Cortex of kidney (tissue), 1 donor: ENCODE measurements around the gene MYOG.

Experiments used
- DNase-seq: peaks from one replicate; lab custom pipeline; 2025; lab: John Stamatoyannopoulos, UW

The MYOG gene

GRCh38 chr1:203046984-203047630, 38.7 kb downstream of the MYOG start:
- DNase-seq: no peak

DNA sequence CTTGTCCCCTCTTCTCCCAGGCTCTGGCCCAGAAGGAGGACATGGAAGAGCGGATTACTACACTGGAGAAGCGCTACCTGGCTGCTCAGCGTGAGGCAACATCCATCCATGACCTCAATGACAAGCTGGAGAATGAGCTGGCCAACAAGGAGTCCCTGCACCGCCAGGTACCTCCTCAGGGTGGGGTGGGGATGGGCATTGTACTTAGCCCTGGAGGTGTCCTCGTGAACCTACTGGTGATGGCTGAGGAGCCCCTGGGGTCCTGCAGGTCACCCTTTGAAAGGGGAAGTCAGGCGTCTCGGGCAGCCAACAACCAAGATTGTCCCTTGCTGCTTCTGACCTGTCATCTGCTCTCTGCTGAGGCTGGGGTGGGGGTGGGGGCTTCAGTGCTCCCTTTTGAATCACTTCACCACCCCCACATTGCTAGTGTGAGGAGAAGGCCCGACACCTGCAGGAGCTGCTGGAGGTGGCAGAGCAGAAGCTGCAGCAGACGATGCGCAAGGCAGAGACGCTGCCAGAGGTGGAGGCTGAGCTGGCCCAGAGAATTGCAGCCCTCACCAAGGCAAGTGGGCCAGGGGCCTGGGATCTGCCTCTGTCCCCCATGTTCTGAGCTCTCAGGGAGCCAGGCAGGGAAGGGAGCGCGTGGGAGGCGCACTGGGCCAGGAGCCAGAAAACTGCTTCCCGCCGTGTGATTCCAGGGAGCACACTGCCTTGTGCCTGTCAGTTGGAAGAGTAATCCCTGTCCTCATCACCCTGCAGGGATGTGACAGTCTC, 39.8 kb downstream of the MYOG start:
- DNase-seq: no peak

GRCh38 chr1:203045336-203045735, 40.5 kb downstream of the MYOG start:
- DNase-seq: no peak

- DNase-seq: no peak
These were observed 41.1 kb downstream of the MYOG start for GRCh38 chr1:203044546-203045250.

GRCh38 chr1:203043830-203044545, 41.8 kb downstream of the MYOG start:
- no peak for DNase-seq

- DNase-seq: no peak
These were observed 44.4 kb downstream of the MYOG start for GRCh38 chr1:203041351-203041932.

- no peak for DNase-seq
These were observed 45.1 kb downstream of the MYOG start for GRCh38 chr1:203040513-203041275.

DNA sequence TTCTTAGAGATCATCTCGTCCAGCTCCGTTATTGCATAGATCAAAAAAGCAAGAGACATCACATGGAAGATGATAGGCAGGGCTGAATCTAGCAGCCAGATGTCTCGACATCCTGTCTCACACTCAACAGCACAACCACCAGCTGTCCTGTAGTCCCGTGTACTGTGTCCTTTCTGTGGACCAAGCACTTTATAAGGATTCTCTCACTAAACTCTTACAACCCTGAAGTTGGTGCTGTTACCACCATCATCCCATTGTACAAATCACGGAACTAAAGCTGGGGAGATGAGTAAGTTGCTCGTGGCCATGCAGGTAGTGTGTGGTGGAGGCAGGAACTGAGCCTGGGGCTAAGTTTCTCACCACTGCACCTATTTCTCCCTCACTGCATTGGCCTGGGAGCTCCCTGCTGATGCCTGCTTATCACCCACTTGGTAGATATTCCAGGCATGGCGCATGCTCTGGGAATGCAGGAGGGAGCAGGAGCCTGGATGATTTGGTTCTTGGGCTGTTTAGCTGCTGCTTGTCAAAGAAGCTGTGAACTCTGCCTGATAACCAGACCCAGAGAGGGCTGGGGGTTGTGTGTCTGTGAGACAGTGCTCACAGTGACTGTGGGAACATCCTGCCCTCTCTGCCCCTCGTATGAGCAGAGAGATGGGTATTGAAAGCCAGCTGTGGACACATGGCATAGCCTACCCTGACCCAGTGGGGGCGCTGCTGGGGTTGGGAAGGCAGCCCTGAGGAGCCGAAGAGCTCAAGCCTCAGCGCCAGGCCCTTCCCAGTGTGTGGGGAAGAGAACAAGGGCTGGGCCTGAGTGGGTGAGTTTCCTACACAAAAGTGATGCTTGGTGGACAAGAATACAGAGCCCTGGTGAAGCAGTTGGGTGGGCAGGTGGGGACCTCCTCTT, 46.0 kb downstream of the MYOG start:
- DNase-seq: no peak

DNA sequence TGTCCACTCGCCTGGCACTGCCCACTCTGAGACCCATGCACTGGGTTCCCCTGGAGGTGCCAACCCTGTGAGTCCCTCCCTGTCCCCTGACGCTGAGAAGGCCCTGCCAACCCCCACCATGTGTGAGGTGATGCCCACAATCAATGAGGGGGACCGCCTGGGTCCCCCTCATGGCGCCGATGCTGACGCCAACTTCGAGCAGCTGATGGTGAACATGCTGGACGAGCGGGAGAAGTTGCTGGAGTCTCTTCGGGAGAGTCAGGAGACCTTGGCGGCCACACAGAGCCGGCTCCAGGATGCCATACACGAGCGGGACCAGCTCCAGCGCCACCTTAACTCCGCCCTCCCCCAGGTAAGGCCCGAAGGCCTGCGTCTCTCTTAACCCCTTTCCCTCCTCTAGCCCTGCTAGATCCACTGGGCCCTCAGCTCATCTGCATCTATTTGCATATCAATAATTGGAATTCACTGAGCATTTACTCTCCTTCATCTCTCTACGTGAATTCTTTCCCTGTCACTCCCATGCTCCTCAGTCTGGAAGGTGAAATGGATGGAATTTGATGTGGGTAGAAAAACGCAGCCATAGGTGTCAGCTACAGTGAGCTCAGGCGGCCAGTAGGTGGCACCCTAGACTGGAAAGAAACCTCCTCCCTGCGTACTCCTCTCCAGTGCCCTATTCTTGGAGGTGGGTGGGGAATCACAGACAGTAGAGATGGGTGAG, 46.8 kb downstream of the MYOG start:
- DNase-seq: no peak

DNA sequence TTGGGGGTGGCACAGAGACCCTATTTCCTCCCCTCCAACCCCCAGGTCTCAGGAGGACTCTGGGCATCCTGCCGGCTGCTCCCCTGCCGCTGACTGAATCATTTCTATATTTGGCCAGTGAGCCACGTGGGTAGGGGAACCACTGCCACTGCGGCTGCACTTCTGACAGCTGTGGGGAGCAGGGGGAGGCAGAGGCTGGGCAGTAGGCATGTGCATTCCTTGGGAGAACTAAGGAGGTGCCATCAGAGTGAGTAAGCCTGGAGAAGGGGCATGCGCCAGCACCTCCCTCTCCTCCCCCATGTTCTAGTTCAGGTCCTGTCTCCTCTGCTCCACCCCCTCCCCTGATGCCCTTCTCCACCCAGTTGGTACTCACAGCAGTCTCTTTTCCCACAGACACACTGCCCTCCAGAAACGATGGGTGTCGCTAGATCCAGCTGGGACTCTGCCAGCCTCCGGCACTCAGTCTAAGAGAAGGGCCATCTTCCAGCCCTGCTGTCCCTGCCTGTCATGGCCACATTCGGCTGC, 47.5 kb downstream of the MYOG start:
- DNase-seq: no peak

- DNase-seq: no peak
These were observed 48.2 kb downstream of the MYOG start for GRCh38 chr1:203037509-203038190.

DNA sequence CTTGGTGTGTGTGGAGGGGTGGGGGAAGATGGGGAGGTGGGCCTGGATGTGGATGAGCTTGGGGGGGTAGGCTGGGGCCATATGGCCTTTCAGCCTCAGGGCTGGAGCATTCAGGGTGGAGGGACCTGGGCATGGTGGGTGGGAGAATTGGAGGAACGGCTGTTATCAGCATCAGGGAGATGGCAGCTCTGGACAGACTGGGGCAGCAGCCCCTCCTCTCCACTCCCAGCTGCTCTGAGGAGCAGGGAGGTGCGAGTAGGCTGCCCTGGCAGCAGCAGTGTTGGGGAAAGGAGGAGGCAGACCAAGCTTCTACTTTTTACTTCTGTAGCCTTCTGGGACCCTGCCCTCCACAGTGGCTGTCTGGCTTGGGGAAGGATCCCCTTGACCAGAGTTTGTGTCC, 49.3 kb downstream of the MYOG start:
- DNase-seq: no peak

GRCh38 chr1:203036135-203036534, 49.7 kb downstream of the MYOG start:
- DNase-seq: no peak

DNA sequence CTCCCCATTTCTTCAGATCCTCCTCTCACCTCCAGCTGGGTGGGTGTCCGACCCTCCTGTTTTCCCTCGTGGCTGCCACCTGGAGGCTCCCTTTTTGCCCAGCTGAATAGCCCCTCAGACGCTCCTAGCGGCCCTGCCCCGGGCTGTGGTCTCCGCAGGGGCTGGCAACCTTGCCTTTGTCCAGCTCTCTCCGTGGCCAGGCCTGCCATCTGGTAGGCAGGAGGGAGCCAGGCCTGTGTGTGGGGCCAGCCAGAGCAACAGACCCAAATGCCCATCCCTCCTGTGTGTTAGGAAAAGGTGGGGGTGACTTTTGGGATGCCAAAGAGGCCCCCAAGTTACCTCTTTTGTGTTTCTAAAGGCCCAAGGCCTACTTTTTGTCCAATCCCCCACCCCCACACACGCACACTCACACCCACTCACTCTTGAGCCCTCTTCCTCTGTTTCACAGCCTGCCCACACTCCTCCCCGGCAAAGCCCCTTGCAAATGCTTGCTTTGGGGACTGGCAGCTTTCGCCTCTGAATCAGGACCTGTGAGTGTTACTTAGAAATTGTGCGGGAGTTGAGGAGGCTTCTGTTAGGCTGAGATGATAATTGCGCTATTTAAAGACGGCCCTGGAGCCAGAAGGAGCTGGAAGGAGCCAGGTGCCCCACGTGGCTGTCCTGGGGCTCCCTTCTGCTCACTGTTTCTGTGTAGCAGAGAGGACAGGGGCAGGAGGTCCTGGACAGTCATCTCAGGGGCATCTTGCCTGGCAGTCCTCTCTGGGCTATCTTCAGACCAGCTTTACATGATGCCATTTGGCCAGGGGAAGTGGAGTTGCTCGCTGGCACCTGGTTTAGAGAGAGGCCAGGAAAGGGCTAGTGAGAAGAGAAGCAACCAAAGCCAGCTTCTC, 50.5 kb downstream of the MYOG start:
- no peak for DNase-seq

GRCh38 chr1:203034422-203035110, 51.2 kb downstream of the MYOG start:
- DNase-seq: no peak

- DNase-seq: no peak
These were observed 51.9 kb downstream of the MYOG start for GRCh38 chr1:203033917-203034316.

GRCh38 chr1:203033287-203033686, 52.5 kb downstream of the MYOG start:
- no peak for DNase-seq
